Posterior vena cava (tissue), 2 donors: ENCODE results near the gene OR2AT4. TPM values are rescaled to one million over a fixed set of nuclear protein-coding genes. Genes with fewer than 3 reads are reported as not detected.

Experiments
- DNase-seq: peaks from one replicate; pipeline ENCODE4 v3.0.0-alpha.2; 2020; ENCODE audit warnings: low spot score
- intact Hi-C, 2 donors: fragments of 100-400 bp; cut with DNase I; formaldehyde crosslinking; loops; one replicate each; pipeline versions ENCODE4 v1.14.1 to v1.14.2; 2022 to 2023
- long read RNA-seq, 2 donors: library from polyadenylated mRNA; unstranded; transcript quantifications; one replicate each; pipeline ENCODE4 v2.0.0, GENCODE V29; 2020 to 2021
- total RNA-seq, 2 donors: library from RNA; stranded (reverse); fragmentation: NEBNext Ultra II Directional; extraction: Animal tissue kit (Norgen Biotek cat#: 25700); gene quantifications; one replicate each; pipeline ENCODE4 v1.2.1, GENCODE V29; 2021
- donor health status: DM: yes; HTN: yes; CAD: no.
- donor health status: DM: yes; HTN: yes; CAD: no.

OR2AT4 gene
- not detected for total RNA-seq
- long read RNA-seq, donor 1, result 0 reads
- long read RNA-seq, donor 2, result 0 reads

GRCh38 chr11:75096456-75097172 is at the start of gene OR2AT4:
Gene OR2AT4 (minus strand): TSS chr11:75096876.
- intact Hi-C loops, result no loop called here
- no peak for DNase-seq

- intact Hi-C loops, result no loop called here
- no peak for DNase-seq
Observed at GRCh38 chr11:75145972-75146519, 49.4 kb upstream of the OR2AT4 start.

GRCh38 chr11:75145196-75145971 is 48.7 kb upstream of the OR2AT4 start:
- intact Hi-C loops, result no loop called here
- DNase-seq, result no peak

- intact Hi-C loops, result loop anchor here in 1 of 2 donors (5.0 kb wide), 2 partner anchors 58 to 98 kb away; partner anchors contain the start of gene TPBGL
- no peak for DNase-seq
Observed at GRCh38 chr11:75144716-75145014, 48.0 kb upstream of the OR2AT4 start.

GRCh38 chr11:75143420-75143731 is 46.7 kb upstream of the OR2AT4 start:
- intact Hi-C loops, result loop anchor here in 1 of 2 donors (5.0 kb wide), 2 partner anchors 59 to 99 kb away; partner anchors contain the start of gene TPBGL
- DNase-seq, result no peak

GRCh38 chr11:75142714-75143419 is 46.2 kb upstream of the OR2AT4 start:
- intact Hi-C loops, result loop anchor here in 1 of 2 donors (5.0 kb wide), 2 partner anchors 59 to 99 kb away; partner anchors contain the start of gene TPBGL
- DNase-seq, result peak; percentile 91

- no peak for DNase-seq
- intact Hi-C loops, result loop anchor here in 1 of 2 donors (5.0 kb wide), 2 partner anchors 61 to 101 kb away; partner anchors contain the start of gene TPBGL
Observed at GRCh38 chr11:75141166-75141565, 44.5 kb upstream of the OR2AT4 start.

GRCh38 chr11:75140269-75141138 is 43.8 kb upstream of the OR2AT4 start:
- DNase-seq, result peak; percentile 93
- intact Hi-C loops, result loop anchor here (1.0 to 5.0 kb wide), 3 partner anchors 62 to 108 kb away; partner anchors contain the start of gene TPBGL (in 1 of the 2)

- DNase-seq, result no peak
- intact Hi-C loops, result no loop called here
Observed at GRCh38 chr11:75135651-75136050, 39.0 kb upstream of the OR2AT4 start.

- no peak for DNase-seq
- intact Hi-C loops, result no loop called here
Observed at GRCh38 chr11:75135021-75135650, 38.5 kb upstream of the OR2AT4 start.

GRCh38 chr11:75133976-75134375 is 37.3 kb upstream of the OR2AT4 start:
- intact Hi-C loops, result no loop called here
- DNase-seq, result no peak

GRCh38 chr11:75132080-75132479 is 35.4 kb upstream of the OR2AT4 start:
- intact Hi-C loops, result no loop called here
- DNase-seq, result no peak

GRCh38 chr11:75126564-75126963 is 29.9 kb upstream of the OR2AT4 start:
- DNase-seq, result no peak
- intact Hi-C loops, result no loop called here

GRCh38 chr11:75118577-75118976 is 21.9 kb upstream of the OR2AT4 start:
- intact Hi-C loops, result no loop called here
- DNase-seq, result no peak

- no peak for DNase-seq
- intact Hi-C loops, result no loop called here
Observed at GRCh38 chr11:75114465-75114864, 17.8 kb upstream of the OR2AT4 start.

GRCh38 chr11:75113030-75113429 is 16.4 kb upstream of the OR2AT4 start:
- intact Hi-C loops, result no loop called here
- no peak for DNase-seq

- intact Hi-C loops, result no loop called here
- DNase-seq, result no peak
Observed at GRCh38 chr11:75112200-75112599, 15.5 kb upstream of the OR2AT4 start.

- intact Hi-C loops, result no loop called here
Observed at GRCh38 chr11:75107187-75107586, 10.5 kb upstream of the OR2AT4 start.

More at GRCh38 chr11:75107187-75107586, 10.5 kb upstream of the OR2AT4 start:
- DNase-seq, result no peak
